Activated T-cell treated with anti-CD3 and anti-CD28 coated beads for 48 hours (primary cell): ENCODE data around the gene SLC1A1.
"Not testable (repeated sequence)": the region's sequence is repeated elsewhere in the genome, so short reads cannot be mapped to it uniquely, and the experiment has no call there.

ENCODE experiments used
- DNase-seq: peaks from one replicate; pipeline ENCODE4 v3.0.0-alpha.2; 2020; ENCODE audit warnings: low read depth

The SLC1A1 gene

GRCh38 chr9:4506490-4506889 lies 16.2 kb downstream of the SLC1A1 start:
- DNase-seq = no peak

GRCh38 chr9:4507306-4508130 lies 17.2 kb downstream of the SLC1A1 start:
- DNase-seq = no peak

- DNase-seq = no peak
Observed at GRCh38 chr9:4508246-4508906, 18.1 kb downstream of the SLC1A1 start.

GRCh38 chr9:4508907-4509589 lies 18.8 kb downstream of the SLC1A1 start:
- no peak for DNase-seq

GRCh38 chr9:4509590-4509984 lies 19.3 kb downstream of the SLC1A1 start:
- DNase-seq = no peak

- no peak for DNase-seq
Observed at GRCh38 chr9:4510546-4511322, 20.5 kb downstream of the SLC1A1 start.

- DNase-seq = no peak
Observed at GRCh38 chr9:4514252-4515128, 24.2 kb downstream of the SLC1A1 start.

GRCh38 chr9:4515958-4516375 lies 25.7 kb downstream of the SLC1A1 start:
- DNase-seq = no peak

- DNase-seq = no peak
Observed at GRCh38 chr9:4517274-4517673, 27.0 kb downstream of the SLC1A1 start.

GRCh38 chr9:4519604-4520003 lies 29.3 kb downstream of the SLC1A1 start:
- DNase-seq = no peak

GRCh38 chr9:4520055-4520454 lies 29.8 kb downstream of the SLC1A1 start:
- no peak for DNase-seq

- DNase-seq = no peak
Observed at GRCh38 chr9:4530375-4530774, 40.1 kb downstream of the SLC1A1 start.

GRCh38 chr9:4530831-4531230 lies 40.6 kb downstream of the SLC1A1 start:
- DNase-seq = not testable (repeated sequence)

GRCh38 chr9:4531355-4531754 lies 41.1 kb downstream of the SLC1A1 start:
- DNase-seq = not testable (repeated sequence)

- not testable (repeated sequence) for DNase-seq
Observed at GRCh38 chr9:4533881-4534280, 43.6 kb downstream of the SLC1A1 start.

GRCh38 chr9:4536196-4536595 lies 45.9 kb downstream of the SLC1A1 start:
- not testable (repeated sequence) for DNase-seq

- DNase-seq = no peak
Observed at GRCh38 chr9:4537581-4537980, 47.3 kb downstream of the SLC1A1 start.

- no peak for DNase-seq
Observed at GRCh38 chr9:4538107-4538506, 47.8 kb downstream of the SLC1A1 start.

GRCh38 chr9:4538621-4539020 lies 48.4 kb downstream of the SLC1A1 start:
- no peak for DNase-seq

GRCh38 chr9:4540425-4540824 lies 50.2 kb downstream of the SLC1A1 start:
- no peak for DNase-seq

- DNase-seq = no peak
Observed at GRCh38 chr9:4541281-4541680, 51.0 kb downstream of the SLC1A1 start.
